Measurements from ENCODE around the gene POLR1C.

GRCh38 chr6:43497689-43498088, 19.2 kb upstream of the POLR1C start:
- TF ChIP-seq CTCF (conservative IDR thresholded peaks at IDR 0.05; ENCODE audit: low read depth, low read length) = no peak
- no peak for TF ChIP-seq EZH2 (IDR thresholded peaks at IDR 0.05; ENCODE audit: borderline replicate concordance, low read depth, low read length, poor library complexity, severe bottlenecking)

Measured in A673 (cell line).